ENCODE results near the gene HSDL2.
A peak's percentile ranks its signal among the peaks of the same experiment; 100 is the strongest.
"Not testable (repeated sequence)": the region's sequence is repeated elsewhere in the genome, so short reads cannot be mapped to it uniquely, and the experiment has no call there.

The HSDL2 gene

DNA sequence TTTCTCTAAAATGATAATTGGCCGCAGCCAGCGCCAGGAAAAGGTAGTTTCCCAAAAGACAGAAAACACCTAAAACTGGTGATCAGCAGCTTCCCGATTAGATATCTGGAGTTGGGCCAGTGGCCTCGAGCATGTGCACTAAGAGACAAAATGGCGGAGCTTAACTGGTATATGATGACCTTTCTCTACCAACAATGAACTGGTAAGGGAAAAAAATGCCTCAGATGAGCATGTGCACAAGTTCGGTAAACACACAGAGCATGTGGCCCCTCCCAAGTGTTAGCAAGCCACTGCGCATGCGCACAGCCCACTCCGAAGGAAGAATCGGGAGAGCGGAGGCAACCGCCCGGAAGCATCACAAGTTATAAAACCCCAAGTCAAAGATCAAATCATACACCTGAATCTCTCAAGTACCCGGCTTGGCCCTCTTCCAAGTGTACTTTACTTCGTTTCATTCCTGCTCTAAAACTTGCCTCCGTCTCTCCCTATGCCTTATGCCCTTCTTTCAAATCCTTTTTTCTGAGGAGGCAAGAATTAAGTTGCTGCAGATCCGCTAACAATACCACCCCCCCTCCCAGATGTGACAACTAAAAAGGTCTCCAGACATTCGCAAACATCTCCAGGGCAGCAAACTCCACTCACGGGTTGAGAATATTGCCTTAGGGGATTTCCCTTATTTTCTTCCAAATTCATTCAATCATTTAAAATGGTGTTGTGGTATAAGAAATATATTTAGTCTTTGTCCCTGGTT lies 31.5 kb upstream of the HSDL2 start:
- no peaks in the 10 kb centered on the region for H3K4me1 ChIP-seq (ENCODE audit: control insufficient read depth, insufficient read depth, low read length)
- H3K36me3 ChIP-seq (ENCODE audit: insufficient read depth, low read length) = no peaks in the 10 kb centered on the region
- peak overlapping the region; percentile 64 for H3K4me3 ChIP-seq (ENCODE audit: low read length)
- peak overlapping the region; percentile 52 for H3K9ac ChIP-seq (ENCODE audit: low read depth, low read length)
- H3K27me3 ChIP-seq (ENCODE audit: control insufficient read depth, insufficient read depth, low read length) = no peaks in the 10 kb centered on the region
- H3K9me3 ChIP-seq (replicated peaks; ENCODE audit: low read length) = no peaks in the 10 kb centered on the region
- H3K4me2 ChIP-seq (ENCODE audit: low read length) = peak overlapping the region; percentile 83

DNA sequence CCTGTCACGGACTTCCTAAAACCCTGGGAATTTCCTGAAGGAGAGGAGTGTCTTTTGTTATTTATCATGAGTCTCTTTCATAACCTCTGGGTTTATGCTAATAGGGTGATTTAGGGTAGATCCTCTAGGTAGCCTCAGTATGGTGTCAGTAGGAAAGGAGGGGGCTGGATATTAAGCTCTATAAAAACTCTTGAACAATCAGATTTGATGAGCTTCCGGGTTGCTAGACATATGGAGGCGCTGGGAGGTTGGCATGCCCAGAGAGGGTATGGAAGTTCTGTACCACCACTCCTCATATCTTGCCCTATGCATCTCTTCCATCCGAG lies 30.9 kb upstream of the HSDL2 start:
- Histone ChIP-seq H3K9me3 (replicated peaks; ENCODE audit: low read length) (no peaks in the 10 kb centered on the region), H3K4me3 (ENCODE audit: low read length) (no peak overlapping the region), H3K36me3 (ENCODE audit: insufficient read depth, low read length) (no peaks in the 10 kb centered on the region), H3K4me1 (ENCODE audit: control insufficient read depth, insufficient read depth, low read length) (no peaks in the 10 kb centered on the region), H3K4me2 (ENCODE audit: low read length) (peak overlapping the region; percentile 83), H3K9ac (ENCODE audit: low read depth, low read length) (peak overlapping the region; percentile 52), H3K27me3 (ENCODE audit: control insufficient read depth, insufficient read depth, low read length) (no peaks in the 10 kb centered on the region)

DNA sequence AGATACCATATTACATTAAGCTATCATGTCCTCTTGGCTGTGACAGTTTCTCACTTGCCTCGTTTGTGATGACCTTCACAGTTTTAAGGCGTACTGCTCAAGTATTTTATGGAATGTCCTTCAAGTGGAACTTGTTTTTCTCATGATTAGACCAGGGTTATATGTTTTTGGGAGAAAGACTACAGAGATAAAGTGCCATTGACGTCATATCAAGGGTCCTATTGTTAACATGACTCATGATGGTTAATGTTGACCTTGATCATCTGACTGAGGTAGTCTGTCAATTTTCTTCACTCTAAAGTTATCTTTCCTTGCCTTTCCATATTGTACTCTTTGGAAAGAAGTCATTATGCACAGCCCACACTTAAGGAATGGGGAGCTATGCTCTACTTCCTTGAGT lies 28.7 kb upstream of the HSDL2 start:
- Histone ChIP-seq H3K9me3 (replicated peaks; ENCODE audit: low read length) (no peaks in the 10 kb centered on the region), H3K27me3 (ENCODE audit: control insufficient read depth, insufficient read depth, low read length) (no peaks in the 10 kb centered on the region), H3K4me3 (ENCODE audit: low read length) (no peak overlapping the region), H3K4me1 (ENCODE audit: control insufficient read depth, insufficient read depth, low read length) (no peaks in the 10 kb centered on the region), H3K4me2 (ENCODE audit: low read length) (no peak overlapping the region), H3K9ac (ENCODE audit: low read depth, low read length) (no peak overlapping the region), H3K36me3 (ENCODE audit: insufficient read depth, low read length) (no peaks in the 10 kb centered on the region)

- H3K36me3 ChIP-seq (ENCODE audit: insufficient read depth, low read length) = no peaks in the 10 kb centered on the region
- H3K9me3 ChIP-seq (replicated peaks; ENCODE audit: low read length) = no peaks in the 10 kb centered on the region
- no peak overlapping the region for H3K9ac ChIP-seq (ENCODE audit: low read depth, low read length)
- H3K4me2 ChIP-seq (ENCODE audit: low read length) = no peak overlapping the region
- no peak overlapping the region for H3K4me3 ChIP-seq (ENCODE audit: low read length)
- no peaks in the 10 kb centered on the region for H3K4me1 ChIP-seq (ENCODE audit: control insufficient read depth, insufficient read depth, low read length)
- H3K27me3 ChIP-seq (ENCODE audit: control insufficient read depth, insufficient read depth, low read length) = no peaks in the 10 kb centered on the region
Observed at GRCh38 chr9:112352209-112352608, 27.7 kb upstream of the HSDL2 start.

DNA sequence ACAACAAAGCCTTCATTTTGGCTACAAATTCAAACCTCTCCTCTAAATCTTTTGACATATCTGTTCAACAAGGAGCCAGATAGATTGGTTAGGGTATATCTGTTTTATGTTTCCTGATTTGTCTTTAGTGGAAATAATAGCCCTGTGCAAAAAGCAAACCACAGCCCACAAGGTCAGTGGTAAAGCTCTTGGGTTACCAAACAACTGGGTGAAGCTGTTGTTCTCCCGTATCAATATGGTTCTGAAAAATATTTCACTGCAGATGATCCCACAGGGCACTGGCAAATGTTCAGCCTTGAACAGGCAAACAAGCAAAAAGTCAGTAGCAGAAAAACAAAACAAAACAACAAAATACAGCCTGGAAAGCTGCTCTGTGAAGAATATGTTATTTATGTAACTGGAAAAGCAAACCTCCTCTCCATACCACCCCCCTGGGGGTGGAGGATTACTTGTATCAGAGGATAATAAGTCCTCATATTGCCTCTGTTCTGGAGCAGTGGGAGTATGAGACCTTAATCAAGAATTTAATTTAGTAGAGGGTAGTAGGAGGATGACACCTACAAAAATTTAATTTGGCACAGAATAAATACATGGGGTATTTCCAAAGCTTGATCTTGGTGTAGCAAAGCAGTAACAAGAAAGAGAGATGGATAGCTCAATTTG lies 25.7 kb upstream of the HSDL2 start:
- Histone ChIP-seq H3K4me2 (ENCODE audit: low read length) (no peak overlapping the region), H3K4me1 (ENCODE audit: control insufficient read depth, insufficient read depth, low read length) (no peaks in the 10 kb centered on the region), H3K4me3 (ENCODE audit: low read length) (no peak overlapping the region), H3K9ac (ENCODE audit: low read depth, low read length) (no peak overlapping the region), H3K27me3 (ENCODE audit: control insufficient read depth, insufficient read depth, low read length) (no peaks in the 10 kb centered on the region), H3K36me3 (ENCODE audit: insufficient read depth, low read length) (no peaks in the 10 kb centered on the region), H3K9me3 (replicated peaks; ENCODE audit: low read length) (no peaks in the 10 kb centered on the region)

DNA sequence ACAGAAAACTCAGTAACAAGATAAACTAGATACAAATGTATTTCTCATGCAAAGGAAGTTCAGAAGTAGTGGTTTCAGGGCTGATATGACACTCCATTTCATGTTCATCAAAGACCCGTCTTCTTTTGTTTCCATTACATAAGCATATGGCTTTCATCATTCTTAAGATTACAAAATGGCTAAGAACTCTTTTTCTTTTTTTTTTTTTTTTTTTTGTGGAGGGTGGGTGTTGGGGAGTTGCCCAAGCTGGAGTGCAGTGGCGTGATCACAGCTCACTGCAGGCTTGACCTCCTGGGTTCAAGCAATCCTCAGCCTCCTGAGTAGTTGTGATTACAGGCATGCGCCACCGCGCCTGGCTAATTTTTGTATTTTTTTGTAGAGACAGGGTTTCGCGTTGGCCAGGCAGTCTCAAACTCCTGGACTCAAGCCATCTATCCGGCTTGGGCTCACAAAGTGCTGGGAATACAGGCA lies 24.4 kb upstream of the HSDL2 start:
- no peaks in the 10 kb centered on the region for H3K9me3 ChIP-seq (replicated peaks; ENCODE audit: low read length)
- H3K4me2 ChIP-seq (ENCODE audit: low read length) = no peak overlapping the region
- no peak overlapping the region for H3K4me3 ChIP-seq (ENCODE audit: low read length)
- H3K9ac ChIP-seq (ENCODE audit: low read depth, low read length) = no peak overlapping the region
- H3K4me1 ChIP-seq (ENCODE audit: control insufficient read depth, insufficient read depth, low read length) = peaks cover 5% of the 10 kb centered on the region
- H3K27me3 ChIP-seq (ENCODE audit: control insufficient read depth, insufficient read depth, low read length) = no peaks in the 10 kb centered on the region
- H3K36me3 ChIP-seq (ENCODE audit: insufficient read depth, low read length) = no peaks in the 10 kb centered on the region

- Histone ChIP-seq H3K36me3 (ENCODE audit: insufficient read depth, low read length) (no peaks in the 10 kb centered on the region), H3K9ac (ENCODE audit: low read depth, low read length) (no peak overlapping the region), H3K27me3 (ENCODE audit: control insufficient read depth, insufficient read depth, low read length) (no peaks in the 10 kb centered on the region)
Observed at GRCh38 chr9:112360047-112360804, 19.7 kb upstream of the HSDL2 start.

DNA sequence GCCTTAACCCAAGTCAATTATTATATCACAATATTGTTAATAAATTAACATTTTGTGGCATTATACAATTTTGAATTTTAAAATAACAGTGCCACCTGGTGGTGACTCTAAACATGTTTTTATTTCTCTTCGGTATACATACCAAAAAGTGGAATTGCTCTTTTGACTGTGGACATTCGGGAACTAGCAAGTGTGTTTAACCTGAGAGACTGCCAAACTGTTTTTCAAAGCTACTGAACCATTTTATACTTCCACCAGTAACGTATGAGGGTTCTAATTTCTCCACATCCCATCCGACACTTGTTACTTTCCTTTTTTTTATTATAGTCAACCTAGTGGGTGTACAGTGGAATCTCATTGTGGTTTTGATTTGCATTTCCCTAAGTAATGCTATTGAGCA lies 18.3 kb upstream of the HSDL2 start:
- H3K27me3 ChIP-seq (ENCODE audit: control insufficient read depth, insufficient read depth, low read length) = no peaks in the 10 kb centered on the region
- peaks cover 11% of the 10 kb centered on the region for H3K4me1 ChIP-seq (ENCODE audit: control insufficient read depth, insufficient read depth, low read length)
- no peaks in the 10 kb centered on the region for H3K36me3 ChIP-seq (ENCODE audit: insufficient read depth, low read length)
- no peak overlapping the region for H3K9ac ChIP-seq (ENCODE audit: low read depth, low read length)
- H3K9me3 ChIP-seq (replicated peaks; ENCODE audit: low read length) = no peaks in the 10 kb centered on the region
- no peak overlapping the region for H3K4me2 ChIP-seq (ENCODE audit: low read length)
- no peak overlapping the region for H3K4me3 ChIP-seq (ENCODE audit: low read length)

More at GRCh38 chr9:112360047-112360804, 19.7 kb upstream of the HSDL2 start:
- Histone ChIP-seq H3K9me3 (replicated peaks; ENCODE audit: low read length) (no peaks in the 10 kb centered on the region), H3K4me1 (ENCODE audit: control insufficient read depth, insufficient read depth, low read length) (peaks cover 11% of the 10 kb centered on the region), H3K4me2 (ENCODE audit: low read length) (peak overlapping the region; percentile 9), H3K4me3 (ENCODE audit: low read length) (no peak overlapping the region)

DNA sequence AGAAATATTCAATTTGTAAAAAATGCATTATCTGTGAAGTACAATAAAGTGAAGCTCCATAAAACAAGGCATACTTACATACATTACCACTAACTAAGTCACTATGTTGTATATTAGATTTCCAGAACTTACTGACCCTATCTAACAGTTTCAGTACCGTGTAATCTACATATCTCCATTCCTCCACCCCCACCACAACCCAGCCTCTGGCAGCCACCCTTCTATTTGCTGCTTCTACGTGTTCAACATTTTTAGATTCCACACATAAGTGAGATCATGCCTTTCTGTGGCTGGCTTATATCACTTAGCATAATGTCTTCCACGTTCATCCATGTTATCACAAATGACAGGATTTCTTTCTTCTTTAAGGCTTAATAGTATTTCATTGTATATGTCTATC lies 15.1 kb upstream of the HSDL2 start:
- no peaks in the 10 kb centered on the region for H3K9me3 ChIP-seq (replicated peaks; ENCODE audit: low read length)
- no peaks in the 10 kb centered on the region for H3K36me3 ChIP-seq (ENCODE audit: insufficient read depth, low read length)
- H3K27me3 ChIP-seq (ENCODE audit: control insufficient read depth, insufficient read depth, low read length) = no peaks in the 10 kb centered on the region
- H3K4me2 ChIP-seq (ENCODE audit: low read length) = no peak overlapping the region
- no peak overlapping the region for H3K4me3 ChIP-seq (ENCODE audit: low read length)
- no peak overlapping the region for H3K9ac ChIP-seq (ENCODE audit: low read depth, low read length)
- peaks cover 11% of the 10 kb centered on the region for H3K4me1 ChIP-seq (ENCODE audit: control insufficient read depth, insufficient read depth, low read length)

DNA sequence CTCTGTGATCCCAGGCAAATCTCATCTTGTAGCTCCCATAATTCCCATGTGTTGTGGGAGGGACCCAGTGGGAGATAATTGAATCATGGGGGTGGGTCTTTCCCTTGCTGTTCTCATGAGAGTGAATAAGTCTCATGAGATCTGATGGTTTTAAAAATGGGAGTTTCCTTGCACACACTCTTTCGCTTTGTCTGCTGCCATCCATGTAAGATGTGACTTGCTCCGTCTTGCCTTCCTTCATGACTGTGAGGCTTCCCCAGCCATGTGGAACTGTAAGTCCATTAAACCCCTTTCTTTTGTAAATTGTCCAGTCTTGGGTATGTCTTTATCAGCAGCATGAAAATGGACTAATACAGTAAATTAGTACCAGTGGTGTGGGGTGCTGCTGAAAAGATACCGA lies 14.7 kb upstream of the HSDL2 start:
- not testable (repeated sequence) for H3K27me3 ChIP-seq (ENCODE audit: control insufficient read depth, insufficient read depth, low read length); H3K36me3 ChIP-seq (ENCODE audit: insufficient read depth, low read length); H3K9me3 ChIP-seq (replicated peaks; ENCODE audit: low read length); H3K4me3 ChIP-seq (ENCODE audit: low read length); H3K9ac ChIP-seq (ENCODE audit: low read depth, low read length); H3K4me1 ChIP-seq (ENCODE audit: control insufficient read depth, insufficient read depth, low read length); H3K4me2 ChIP-seq (ENCODE audit: low read length)

DNA sequence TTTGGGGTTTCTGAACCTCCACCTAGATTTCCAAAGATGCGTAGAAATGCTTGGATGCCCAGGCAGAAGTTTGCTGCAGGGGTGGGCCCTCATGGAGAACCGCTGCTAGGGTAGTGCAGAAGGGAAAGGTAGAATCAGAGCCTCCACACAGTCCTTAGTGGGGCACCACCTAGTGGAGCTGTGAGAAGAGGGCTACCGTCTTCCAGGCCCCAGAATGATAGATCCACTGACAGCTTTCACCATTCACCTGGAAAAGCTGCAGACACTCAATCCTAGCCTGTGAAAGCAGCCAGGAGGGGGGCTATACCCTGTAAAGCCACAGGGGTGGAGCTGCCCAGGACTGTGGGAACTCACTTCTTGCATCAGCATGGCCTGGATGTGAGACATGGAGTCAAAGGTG lies 13.3 kb upstream of the HSDL2 start:
- no peak overlapping the region for H3K9ac ChIP-seq (ENCODE audit: low read depth, low read length)
- H3K9me3 ChIP-seq (replicated peaks; ENCODE audit: low read length) = no peaks in the 10 kb centered on the region
- H3K4me3 ChIP-seq (ENCODE audit: low read length) = no peak overlapping the region
- no peaks in the 10 kb centered on the region for H3K27me3 ChIP-seq (ENCODE audit: control insufficient read depth, insufficient read depth, low read length)
- no peaks in the 10 kb centered on the region for H3K4me1 ChIP-seq (ENCODE audit: control insufficient read depth, insufficient read depth, low read length)
- H3K4me2 ChIP-seq (ENCODE audit: low read length) = no peak overlapping the region
- no peaks in the 10 kb centered on the region for H3K36me3 ChIP-seq (ENCODE audit: insufficient read depth, low read length)
